HG03558 (cell line): ENCODE measurements around the gene LIN9.
"Not testable (repeated sequence)": the region's sequence is repeated elsewhere in the genome, so short reads cannot be mapped to it uniquely, and the experiment has no call there.

Experiments
- ATAC-seq: cut with Tn5 transposase; IDR thresholded peaks from one replicate; pipeline ENCODE4 v1.9.1; 2021; ENCODE audit warnings: moderate number of reproducible peaks; ENCODE audit not compliant: unreplicated experiment; ENCODE audit errors: extremely low read depth

LIN9 gene

DNA sequence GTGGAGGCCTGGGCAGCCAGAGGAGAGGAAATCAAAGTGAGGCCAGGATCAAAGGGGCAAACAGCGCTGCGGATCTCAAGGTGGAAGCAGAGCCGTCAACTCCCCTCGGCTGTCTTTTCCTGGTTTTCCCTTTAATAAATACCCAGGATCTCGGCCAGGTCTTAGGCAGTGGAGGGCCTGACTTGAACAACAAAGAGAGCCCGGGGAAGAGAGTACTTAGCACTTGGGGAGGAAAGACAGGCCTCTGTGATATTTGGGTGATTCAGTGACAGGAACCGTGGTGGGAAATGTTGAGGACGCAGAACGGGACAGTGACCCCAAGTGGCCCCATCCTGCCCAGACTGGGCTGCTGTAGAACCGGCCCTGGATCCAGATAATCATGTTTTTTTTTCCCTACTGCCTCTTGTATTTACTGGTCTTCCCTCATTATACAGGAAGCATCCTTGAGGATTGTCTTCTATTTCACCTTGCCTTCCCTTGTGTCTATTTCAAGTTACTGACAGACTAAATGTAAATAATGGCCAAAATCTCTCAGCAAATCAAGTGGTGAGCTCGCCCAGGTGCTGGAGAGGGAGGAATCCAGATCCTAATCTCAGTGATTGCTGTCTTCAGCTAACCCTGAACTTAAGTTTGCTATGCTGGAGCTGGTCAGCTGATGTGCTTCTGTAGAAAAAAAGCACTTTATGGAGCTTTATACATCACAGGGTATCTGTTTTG is 88.3 kb downstream of the LIN9 start:
- ATAC-seq: no peak

DNA sequence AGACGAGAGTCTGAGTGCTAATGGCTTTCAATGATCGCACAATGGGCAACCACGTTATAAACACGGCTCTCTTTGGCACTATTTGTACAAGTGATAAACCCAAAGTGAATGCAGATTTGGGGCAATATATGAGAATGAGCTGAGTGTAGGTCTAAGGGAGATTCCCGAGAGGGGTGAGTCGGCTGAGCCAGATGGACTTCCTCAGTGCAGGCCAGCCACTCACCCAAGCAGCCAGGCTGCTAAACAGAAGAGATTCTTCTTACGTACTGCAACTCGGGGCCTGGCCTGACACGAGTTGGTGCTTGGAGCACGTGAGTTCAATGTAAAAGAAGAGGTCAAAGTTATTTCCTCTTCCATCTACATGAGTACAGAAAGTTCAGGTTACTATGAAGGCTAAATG is 91.7 kb downstream of the LIN9 start:
- ATAC-seq: no peak

DNA sequence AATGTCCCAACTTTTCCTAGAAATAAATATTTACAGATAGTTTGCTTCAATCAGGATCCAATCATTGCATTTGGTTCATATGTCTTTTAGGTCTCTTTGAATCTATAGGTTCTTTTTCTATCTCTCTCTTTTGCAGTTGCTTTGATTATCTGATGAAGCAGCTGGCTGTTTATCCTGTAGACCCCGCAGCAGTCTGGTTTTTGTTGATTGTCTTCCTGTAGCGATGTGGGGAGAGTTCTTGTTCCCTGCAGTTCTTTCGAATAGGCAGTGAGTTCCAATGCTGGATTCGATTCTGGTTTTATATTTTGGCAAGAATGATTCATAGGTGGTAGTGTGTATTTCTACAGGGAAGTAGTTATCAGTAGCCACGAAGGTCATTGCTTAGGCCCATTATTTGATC is 92.9 kb downstream of the LIN9 start:
- ATAC-seq: no peak

DNA sequence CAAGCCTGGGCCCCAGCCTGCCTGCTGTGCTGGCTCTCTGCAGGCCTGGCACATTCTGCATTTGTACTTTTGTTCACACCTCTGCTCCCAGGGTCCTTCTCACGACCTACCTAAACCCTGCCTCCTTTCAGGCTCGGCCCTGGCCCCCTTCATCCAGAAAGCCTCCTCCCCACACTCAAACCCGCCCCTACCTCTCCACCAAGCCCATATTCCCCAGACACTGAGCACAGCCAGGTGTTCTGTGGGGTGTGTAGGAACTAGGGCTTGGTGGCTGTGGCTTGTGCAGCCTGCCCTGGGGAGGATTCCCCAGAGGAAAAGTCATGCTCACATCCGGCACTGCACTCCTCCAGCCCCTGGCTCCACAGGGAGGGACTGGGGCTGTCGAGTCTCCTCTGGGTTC is 93.7 kb downstream of the LIN9 start:
- ATAC-seq: no peak

DNA sequence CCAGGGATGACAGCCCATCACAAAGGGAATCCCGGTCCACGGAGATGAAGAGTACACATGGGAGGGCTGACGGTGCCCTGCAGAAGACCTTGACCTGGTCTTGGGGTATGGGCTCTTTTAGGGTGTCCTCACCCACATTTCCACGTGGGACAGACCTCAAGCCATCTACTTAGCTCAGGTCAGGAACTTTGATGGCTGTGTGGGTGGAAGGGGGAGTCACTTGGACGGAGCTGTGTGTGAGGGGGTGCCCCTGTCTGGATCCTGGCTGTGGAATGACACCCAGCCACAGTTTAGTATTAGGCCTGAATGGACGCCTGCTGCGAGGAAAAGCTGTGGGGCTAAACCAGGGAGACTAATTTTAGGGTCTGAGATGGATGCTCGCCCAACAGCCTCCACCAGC is 96.4 kb downstream of the LIN9 start:
- ATAC-seq: no peak

DNA sequence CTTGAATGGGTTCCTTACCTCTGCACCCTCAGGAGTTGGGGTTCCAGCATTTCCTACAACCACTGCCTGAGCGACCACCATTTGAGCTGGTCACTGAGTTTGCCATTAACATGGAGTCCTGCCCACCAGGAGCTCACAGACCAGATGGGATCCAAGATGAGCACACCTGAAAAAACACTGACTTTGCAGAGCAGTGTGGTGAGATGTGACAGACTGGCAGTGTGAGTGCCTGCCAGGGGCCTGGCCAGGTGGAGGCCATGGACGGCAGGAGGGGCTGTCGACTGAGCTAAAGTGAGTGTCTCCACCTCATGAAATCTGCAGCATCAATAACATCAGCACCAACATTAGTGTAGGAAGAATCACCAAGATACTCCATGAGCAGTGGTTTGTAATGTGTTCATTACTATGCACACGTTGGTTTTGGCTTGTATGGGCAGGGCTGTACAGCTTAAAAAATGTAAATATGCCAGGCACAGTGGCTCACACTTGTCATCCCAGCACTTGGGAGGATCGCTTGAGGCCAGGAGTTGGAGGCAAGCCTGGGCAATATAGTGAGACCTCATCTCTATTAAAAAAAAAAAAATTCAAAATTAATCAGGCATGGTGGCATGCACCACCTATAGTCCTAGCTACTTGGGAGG is 97.7 kb downstream of the LIN9 start:
- ATAC-seq: no peak

DNA sequence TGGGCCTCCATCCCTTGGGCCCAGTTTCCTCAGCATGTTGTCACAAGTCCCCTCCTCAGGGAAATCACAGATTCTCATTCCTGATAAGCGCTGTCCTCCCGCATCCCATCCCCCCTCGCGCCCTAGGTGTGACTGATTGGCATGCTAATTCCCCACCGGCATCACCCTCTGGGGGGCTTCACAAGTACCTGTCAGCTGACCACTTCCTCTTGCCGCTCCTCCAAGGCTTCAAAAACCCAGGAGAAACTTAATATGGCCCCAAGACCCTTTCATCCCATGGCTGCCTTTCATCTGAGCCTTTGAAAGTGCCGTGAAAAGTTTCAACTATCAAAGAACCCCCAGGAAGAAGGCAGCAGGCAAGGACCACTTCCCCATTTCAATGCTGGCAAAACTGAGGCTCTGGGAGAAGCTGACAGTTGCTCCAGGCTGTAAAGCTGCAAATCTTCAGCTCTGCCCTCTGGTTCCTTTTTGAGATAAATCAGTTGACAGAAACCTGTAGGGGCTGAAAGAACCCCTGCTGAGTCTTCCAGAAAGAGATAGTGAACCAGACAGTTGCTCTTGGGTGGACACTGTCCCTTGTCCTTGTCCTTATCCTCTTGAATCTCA is 98.3 kb downstream of the LIN9 start:
- no peak for ATAC-seq

DNA sequence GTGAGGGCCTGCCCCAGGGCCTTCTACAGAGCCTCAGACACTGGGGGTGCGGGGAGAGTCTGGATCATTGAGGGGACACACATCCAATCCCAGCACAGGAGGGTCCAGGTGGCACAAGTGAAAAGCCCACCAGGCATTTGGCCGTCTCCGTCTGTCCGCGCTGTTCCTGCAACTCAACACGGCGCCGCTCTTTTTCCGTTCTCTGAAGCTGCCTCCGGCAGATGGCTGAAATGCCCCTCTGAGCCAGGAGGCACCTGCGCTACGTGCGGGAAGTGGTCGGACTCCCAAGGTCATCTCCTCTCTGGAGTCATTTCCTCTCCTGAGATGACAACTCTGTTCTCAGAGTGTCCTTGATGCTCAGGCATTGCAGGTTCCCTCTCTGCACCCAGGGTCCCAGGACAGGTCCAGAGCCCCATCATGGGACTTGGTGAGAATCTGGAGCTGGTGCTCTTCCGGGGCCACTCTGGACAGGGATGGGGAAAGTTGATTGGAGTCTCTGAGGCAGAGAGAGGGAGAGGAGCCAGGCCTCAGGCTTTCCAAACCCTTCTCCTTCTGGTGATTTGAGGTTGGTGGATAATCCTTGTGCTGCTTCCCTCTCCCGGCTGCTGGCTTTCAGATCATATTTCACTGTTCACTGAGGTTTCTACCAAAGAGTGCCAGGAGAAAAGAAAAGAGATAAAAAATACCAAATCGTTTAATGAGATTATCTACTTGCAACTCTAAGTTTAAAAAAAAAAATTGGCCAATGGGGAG is 99.5 kb downstream of the LIN9 start:
- no peak for ATAC-seq

DNA sequence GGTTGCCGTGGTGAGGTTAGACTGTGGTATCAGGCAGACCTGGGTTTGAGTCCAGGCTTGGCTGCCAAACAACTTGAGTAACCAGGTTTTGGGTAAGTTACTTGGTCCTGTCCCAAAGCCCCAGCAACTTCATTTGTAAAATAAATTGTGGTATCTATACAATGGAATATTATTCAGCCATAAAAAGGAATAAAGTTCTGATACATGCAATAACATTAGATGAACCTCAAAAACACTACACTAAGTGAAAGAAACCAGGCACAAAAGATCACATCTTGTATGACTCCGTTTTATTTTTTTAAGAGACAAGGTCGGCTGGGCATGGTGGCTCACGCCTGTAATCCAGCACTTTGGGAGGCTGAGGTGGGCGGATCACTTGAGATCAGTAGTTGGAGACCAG is 101.9 kb downstream of the LIN9 start:
- ATAC-seq: no peak

DNA sequence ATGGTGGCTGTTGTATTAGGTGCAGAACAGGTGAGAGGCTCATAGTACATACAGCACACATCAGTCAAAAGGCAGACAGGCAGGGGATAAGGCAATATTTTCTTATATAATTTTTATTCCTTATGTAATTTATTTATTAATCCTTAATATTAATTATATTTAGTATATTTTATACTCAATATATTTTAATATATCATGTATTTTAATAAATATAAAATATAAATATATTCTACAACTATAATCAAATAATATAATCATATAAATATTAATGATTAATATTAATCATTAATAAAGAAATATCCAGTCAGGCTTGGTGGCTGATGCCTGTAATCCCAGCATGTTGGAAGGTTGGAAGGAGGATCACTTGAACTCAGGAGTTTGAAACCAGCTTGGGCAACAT is 104.8 kb downstream of the LIN9 start:
- ATAC-seq: no peak

DNA sequence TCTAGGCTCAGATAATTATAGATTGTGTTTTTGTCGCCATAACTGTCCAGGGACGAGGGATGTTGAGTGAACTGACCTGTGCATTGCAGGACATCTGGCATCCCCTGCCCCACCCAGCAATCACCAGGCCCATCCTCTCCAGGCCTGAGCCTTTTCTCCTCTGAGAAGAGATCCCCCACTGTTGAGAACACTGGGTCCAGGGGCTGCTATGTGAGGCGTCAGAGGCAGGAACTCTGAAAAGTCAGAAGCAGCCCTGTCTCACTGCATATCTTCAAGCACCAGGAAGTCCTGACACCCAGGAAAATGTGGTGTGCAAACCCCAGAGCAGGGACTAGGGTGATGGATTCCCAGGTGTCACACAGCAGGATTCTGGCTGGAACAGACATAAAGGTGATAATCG is 105.3 kb downstream of the LIN9 start:
- ATAC-seq: no peak

DNA sequence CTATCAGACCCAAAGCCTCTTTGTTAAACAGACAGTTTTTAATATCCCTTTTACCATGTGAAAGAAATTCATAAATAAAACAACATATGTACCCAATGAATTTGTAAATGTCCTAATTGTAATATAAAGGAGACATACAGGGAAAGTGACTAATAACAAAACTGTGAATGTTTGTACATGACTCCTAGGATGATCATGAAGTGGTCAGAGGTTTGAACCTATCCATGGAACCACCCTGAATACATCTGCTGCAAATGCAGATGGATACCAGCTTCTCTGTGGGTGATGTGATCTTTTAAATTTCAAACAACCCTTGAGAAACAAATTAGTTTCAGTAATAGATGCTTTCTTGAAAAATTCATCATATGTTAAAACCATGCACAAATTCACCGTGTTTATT is 105.7 kb downstream of the LIN9 start:
- ATAC-seq: no peak

DNA sequence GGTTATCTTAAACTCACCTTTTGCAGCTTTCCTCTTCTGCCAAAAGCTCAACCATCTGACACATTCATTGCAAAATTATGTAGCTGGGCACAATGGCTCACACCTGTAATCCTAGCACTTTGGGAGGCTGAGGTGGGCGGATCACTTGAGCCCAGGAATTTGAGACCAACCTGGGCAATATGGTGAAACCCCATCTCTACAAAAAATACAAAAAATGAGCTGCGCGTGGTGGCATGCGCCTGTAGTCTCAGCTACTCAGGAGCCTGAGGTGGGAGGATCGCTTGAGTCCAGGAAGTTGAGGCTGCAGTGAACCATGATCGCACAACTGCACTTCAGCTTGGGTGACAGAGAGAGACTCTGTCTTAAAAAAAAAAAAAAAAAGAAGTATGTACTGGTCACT is 106.3 kb downstream of the LIN9 start:
- ATAC-seq: not testable (repeated sequence)

DNA sequence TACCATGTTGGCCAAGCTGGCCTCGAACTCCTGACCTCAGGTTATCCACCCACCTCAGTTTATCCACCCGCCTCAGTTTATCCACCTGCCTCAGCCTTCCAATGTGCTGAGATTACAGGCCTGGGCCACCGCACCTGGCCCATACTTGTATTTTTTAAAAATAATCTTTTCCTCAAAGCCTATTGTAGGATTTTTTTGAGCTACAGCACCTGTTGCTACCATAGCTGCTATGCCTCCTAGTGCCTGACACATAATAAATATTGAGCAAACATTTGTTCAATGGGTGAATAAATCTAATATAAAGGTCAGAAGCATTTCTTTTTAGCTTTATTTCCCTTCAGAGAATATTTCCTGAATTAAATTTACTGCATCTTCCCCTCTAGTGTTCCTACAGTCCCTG is 106.7 kb downstream of the LIN9 start:
- no peak for ATAC-seq

DNA sequence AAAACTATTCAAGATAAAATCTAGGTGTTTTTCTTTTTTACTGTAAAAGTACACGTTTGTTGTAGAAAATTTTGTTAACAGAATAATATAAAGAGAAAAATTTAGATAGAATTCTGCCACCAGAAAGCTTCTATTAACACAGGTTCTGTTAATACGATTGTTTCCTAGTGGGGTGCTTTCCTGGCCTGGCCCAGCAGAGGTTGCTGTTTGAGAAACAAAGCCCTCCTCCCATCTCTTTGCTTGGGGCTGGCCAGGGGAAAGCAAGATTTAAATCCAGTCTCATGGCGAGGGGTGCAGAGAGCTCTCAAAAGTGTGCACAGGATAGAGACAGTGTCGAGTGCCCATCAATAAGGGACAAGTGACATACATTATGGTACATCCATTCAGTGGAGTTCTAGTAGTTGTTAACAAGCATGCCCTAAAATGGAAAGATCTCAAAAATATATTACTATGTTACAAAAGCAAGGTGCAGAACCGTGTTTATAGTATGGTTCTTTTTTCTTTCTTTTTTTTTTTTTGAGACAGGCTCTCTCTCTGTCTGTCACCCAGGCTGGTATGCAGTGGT is 107.9 kb downstream of the LIN9 start:
- ATAC-seq: no peak

DNA sequence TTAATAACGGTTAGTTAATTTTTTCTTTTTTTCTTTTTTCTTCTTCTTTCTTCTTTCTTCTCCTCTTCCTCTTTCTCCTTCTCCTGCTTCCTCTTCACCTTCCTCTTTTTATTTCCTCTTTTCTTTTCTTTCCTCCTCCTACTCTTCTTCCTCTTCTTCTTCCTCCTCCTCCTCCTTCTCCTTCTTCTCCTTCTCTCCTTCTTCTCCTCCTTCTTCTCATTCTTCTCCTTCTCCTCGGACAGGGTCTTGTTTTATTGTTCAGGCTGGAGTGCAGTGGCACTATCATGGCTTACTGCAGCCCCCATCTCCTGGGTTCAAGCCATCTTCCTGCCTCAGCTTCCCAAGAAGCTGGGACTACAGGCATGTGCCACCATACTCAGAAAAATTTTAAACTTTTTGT is 109.0 kb downstream of the LIN9 start:
- no peak for ATAC-seq

DNA sequence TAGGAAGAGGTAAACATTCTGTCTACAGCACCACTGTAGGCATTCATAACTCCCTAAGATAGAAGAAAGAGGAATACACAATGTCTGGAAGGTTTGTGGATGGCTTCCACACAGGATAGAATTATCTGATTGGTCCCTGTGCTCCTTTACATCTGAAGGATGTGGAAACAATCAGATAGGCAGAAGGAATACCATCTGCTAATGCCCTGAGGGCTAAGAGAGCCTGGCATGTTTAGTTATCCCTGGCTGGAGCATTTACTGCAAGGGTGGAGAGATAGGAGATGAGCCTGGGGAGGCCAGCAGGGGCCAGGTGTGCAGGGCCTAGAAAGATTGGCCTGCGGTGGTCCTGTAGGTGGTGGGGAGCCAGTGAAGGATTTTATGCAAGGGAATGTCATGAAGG is 113.8 kb downstream of the LIN9 start:
- ATAC-seq: no peak

DNA sequence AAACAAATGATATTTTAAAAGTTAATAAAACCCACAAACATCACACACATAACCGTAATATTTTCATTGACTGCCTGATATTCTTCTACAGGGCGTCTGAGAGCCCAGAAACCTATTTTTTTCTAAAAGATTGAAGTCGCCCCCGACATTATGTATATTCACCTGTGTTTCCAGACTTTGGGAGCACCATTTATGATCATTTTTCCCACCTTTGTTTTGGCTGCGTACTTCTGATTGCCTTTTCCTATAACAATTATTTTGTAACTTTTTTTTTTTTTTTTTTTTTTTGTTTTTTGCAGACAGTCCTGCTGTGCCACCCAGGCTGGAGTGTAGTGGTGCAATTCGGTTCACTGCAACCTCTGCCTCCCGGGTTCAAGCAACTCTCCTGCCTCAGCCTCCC is 121.6 kb downstream of the LIN9 start:
- no peak for ATAC-seq

DNA sequence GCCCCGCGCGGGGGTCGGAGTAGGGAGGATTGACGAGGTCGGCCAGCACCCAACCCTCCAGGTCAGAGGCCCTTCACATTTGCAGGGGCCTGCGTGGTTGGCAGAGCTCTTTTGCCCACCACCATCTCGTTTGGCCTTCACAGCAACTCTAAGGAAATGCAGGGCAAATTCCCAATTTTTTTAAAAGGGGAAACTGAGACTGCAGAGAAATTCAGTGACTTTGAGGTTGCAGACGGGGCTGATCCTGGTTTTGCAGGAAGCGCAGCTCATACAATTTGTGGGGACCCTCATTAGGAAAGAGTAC is 122.0 kb downstream of the LIN9 start:
- ATAC-seq: no peak

DNA sequence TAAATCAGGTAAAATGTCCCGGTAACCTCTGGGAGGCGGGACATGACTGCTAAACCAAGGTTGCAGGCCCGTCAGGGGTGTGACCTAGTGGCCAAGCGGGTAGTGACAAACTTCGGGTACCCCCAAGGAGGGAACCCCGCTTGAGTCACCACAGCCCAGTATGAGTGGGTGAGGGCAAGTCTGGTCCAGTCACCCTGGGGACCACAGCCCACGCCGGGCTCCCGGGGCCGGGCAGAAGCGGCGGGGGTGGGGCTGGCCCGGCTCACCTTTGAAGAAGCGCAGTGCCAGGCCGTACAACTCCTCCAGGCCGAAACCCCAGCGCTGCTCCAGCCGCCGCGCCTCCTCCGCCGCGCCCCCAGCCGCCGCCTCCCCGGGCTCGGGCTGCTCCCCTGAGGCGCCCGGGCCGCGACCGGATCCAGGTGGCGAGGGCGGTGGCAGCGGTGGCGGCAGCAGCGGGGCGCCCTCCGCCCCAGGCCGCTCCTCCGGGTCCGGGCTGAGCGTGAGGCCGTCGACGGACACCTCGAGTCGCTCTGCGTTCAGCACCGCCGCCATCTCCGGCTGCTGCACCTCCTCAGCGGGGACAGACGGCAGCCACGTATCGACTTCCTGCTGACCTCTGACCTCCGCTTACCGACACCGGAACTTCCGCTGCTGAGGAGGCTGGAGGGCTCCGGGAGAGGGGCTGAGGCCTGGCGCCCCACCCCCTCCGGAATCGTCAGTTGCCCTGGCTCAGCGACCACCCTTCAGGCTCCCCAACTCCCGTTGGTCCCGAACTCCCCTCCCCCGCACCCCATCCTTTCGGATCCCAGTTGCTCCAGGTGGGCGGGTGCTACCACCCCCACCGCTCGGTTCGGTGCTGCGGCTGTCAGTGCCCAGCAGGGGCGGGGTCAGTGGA is 122.6 kb downstream of the LIN9 start, which contains the start of gene ACBD3:
TSS of gene ACBD3 (minus strand) at position 618 of the 895 bp plus-strand sequence. CDS start at position 552, 66 bp downstream.
- ATAC-seq: peak; percentile 82
